Measurements from ENCODE around the gene SLC19A1.

SLC19A1 gene

DNA sequence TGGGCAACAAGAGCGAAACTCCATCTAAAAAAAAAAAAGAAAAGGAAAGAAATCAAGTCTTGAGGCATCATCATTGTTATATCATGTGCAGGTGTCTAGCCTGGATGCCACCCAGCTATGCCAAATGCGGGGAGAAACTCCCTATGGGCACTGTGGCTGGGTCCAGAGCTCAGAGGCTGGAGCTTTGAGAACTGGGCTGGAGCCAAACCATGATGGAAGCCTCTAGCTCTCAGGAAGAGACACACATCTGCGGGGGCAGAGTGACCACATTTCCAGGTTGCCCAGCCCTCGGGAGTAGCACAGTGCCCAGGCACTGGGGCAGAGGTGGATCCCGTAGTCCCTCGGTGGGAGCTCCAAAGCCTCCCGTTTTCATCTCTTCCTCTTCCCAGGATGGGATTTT, 78.4 kb downstream of the SLC19A1 start:
- no peak for DNase-seq

DNA sequence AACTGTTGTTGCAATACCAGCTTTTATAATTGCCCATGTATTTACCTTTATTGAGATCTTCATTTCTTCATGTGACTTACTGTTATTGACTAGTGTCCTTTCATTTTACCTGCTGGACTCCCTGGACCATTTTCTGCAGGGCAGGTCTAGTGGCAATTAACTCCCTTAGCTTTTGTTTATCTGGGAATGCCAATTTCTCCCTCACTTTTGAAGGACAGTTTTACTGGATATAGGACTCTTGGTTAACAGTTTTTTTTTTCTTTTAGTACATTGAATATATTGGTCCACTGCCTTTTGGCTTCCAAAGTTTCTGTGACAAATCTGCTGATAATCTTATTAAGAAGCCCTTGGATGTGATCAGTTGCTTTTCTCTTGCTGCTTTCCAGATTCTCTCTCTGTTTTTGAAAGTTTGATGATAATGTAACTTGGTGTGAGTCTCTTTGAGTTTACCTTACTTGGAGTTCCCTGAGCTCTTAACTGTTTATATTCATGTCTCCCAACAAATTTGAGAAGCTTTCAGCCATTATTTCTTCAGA, 80.4 kb downstream of the SLC19A1 start:
- DNase-seq, result no peak

GRCh38 chr21:45461369-45461750, 80.9 kb downstream of the SLC19A1 start:
- DNase-seq, result no peak

DNA sequence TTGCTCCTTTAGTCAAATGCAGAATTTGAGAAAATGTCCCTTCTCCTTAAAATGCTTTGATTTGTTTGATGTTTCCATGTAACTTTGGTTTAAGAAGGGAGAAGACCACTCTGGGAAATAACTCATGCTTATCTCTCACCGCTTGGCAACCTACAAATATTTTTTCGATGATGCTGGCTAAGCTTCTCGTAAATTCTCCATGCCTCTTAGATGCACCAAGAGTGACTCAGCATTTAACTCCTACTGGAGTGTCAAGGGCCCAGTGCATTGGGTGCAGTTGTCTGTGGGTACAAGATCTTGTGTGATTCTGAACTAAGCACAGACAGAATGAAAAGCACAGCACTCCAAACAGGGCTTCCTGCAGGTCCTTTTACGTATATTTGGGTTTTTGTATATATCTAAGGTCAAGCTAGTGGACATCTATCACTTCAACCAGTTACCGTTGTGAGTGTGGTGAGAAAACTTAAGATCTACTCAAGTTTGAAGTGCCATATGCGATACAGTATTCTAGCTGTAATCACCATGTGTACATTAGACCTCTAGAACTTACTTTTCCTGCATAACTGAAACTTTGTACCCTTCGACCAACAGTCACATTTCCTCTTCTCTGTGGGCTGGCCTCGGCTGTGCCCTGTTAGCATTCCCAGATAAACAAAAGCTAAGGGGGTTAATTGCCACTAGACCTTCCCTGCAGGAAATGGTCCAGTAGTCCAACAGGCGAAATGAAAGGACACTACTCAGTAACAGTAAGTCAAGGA, 81.5 kb downstream of the SLC19A1 start:
- DNase-seq, result no peak

GRCh38 chr21:45460011-45460565, 82.2 kb downstream of the SLC19A1 start:
- no peak for DNase-seq

- no peak for DNase-seq
Observed at GRCh38 chr21:45459171-45460010, 82.8 kb downstream of the SLC19A1 start.

GRCh38 chr21:45458281-45459170, 83.7 kb downstream of the SLC19A1 start:
- no peak for DNase-seq

DNA sequence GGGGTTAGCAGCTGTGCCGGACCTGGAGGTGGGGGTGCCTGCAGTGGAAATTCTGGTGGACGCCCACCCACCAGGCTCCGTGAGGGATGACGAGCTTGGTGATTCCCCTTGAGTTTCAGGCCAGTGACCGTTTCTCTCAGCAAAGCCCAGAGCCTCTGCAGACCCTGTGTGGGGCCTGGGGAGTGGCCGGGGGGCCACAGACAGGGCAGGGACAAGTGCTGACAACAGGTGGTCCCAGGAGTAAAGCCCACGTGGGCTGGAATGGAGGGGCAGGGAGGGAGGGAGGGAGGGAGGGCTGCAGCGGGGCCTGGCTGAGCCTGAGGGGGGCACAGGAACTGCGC, 84.4 kb downstream of the SLC19A1 start:
- no peak for DNase-seq

GRCh38 chr21:45457161-45457831, 84.9 kb downstream of the SLC19A1 start:
- DNase-seq, result no peak

- no peak for DNase-seq
Observed at GRCh38 chr21:45456584-45457160, 85.6 kb downstream of the SLC19A1 start.

DNA sequence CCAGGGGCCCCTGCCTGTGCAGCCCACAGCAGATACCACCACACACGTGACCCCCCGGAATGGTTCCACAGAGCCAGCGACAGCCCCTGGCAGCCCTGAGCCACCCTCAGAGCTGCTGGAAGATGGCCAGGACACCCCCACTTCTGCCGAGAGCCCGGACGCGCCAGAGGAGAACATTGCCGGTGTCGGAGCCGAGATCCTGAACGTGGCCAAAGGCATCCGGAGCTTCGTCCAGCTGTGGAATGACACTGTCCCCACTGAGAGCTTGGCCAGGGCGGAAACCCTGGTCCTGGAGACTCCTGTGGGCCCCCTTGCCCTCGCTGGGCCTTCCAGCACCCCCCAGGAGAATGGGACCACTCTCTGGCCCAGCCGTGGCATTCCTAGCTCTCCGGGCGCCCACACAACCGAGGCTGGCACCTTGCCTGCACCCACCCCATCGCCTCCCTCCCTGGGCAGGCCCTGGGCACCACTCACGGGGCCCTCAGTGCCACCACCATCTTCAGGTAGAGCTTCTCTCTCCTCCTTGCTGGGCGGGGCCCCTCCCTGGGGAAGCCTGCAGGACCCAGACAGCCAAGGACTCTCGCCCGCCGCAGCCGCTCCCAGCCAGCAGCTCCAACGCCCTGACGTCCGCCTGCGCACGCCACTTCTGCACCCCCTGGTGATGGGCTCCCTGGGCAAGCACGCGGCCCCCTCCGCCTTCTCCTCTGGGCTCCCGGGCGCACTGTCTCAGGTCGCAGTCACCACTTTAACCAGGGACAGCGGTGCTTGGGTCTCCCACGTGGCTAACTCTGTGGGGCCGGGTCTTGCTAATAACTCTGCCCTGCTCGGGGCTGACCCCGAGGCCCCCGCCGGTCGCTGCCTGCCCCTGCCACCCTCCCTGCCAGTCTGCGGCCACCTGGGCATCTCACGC, 86.3 kb downstream of the SLC19A1 start:
- DNase-seq, result no peak

DNA sequence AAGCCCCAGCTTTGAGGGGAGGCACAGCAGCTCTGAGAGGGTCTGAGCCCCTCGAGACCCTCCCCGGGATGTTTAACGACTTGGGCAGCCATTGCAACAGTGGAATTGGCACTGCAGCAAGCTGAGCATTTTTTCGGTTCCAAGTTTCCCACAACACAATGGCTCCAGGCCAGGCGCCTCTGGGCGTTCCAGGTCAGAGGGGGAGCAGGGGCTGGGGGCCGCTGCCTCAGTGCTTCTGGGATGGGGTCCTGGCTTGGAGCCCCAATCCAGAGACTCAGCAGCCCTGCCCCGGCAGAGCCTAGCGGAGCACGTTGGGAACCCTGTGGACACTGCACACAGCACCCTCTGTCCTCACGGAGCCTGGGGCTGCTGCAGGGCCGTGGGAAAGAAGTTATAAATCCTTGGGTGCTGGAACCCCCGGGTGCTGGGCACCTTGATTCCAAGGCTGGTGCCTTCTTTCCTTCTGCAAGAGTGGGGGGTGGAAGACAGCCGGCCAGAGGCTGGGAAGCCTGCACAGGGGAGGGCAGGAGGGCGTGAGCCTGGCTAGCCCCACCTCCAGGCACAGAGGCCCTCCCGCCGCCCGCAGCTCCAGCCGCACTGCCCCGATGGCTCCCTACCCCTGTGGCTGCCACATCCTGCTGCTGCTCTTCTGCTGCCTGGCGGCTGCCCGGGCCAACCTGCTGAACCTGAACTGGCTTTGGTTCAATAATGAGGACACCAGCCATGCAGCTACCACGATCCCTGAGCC, 87.1 kb downstream of the SLC19A1 start:
- no peak for DNase-seq

- DNase-seq, result no peak
Observed at GRCh38 chr21:45454060-45454925, 87.9 kb downstream of the SLC19A1 start.

- DNase-seq, result no peak
Observed at GRCh38 chr21:45453308-45453950, 88.8 kb downstream of the SLC19A1 start.

DNA sequence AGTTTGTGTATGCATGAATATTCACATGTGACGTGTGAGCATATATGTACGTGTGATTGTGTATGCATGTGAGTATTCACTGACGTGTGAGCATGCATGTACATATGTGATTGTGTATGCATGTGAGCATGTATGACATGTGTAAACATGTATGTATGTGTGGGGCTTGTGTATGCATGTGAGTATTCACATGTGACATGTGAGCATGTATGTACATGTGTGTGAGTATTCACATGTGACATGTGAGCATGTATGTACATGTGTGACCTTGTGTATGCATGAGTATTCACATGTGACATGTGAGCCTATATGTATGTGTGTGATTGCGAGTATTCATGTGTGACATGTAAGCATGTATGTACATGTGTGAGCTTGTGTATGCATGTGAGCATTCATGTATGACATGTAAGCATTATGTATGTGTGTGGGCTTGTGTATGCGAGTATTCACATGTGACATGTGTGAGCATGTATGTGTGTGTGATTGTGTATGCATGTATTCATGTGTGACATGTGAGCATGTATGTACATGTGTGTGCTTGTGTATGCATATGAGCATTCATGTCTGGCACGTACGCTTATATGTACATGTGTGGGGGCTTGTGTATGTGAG, 89.4 kb downstream of the SLC19A1 start:
- DNase-seq, result no peak

GRCh38 chr21:45451771-45452182, 90.5 kb downstream of the SLC19A1 start:
- no peak for DNase-seq

DNA sequence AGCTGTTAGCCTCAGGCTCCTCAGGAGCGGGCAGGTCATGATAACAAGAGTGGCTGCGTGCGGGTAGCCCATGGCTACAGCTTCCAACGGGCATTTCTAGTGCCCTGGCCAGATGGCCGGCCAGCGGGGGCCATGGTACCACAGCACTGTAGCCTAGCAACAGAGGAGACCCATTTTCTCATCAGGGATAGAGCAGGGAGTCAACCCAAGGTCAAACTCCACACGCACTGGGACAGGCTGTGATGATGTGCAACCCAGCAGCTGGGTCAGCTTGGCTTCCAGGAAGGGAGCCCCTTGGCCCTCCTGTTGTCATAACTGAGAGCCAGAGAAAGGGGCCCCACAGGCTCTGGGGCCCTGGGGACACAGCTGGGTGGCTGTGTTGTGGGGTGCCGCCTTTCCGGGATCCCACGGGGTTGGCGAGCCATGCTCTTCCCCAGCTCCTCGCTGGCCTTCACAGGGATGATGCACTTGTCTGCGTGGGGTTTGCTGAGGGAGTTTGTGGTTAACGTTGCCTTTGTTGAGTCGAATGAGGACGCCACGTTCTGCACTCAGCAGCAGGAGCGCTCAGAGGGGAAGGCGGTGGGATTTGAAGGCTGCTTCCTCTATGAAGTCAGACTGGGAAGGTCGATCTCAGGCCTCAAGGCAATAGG, 91.0 kb downstream of the SLC19A1 start:
- DNase-seq, result no peak

All from SHP77 (cell line).